ENCODE results near the gene CMYA5. TPM values are rescaled to one million over a fixed set of nuclear protein-coding genes. Genes with fewer than 3 reads are reported as not detected.
"Not testable (repeated sequence)": the region's sequence is repeated elsewhere in the genome, so short reads cannot be mapped to it uniquely, and the experiment has no call there.

The CMYA5 gene
- under 1 TPM; 0.20 to 0.29 TPM for total RNA-seq

DNA sequence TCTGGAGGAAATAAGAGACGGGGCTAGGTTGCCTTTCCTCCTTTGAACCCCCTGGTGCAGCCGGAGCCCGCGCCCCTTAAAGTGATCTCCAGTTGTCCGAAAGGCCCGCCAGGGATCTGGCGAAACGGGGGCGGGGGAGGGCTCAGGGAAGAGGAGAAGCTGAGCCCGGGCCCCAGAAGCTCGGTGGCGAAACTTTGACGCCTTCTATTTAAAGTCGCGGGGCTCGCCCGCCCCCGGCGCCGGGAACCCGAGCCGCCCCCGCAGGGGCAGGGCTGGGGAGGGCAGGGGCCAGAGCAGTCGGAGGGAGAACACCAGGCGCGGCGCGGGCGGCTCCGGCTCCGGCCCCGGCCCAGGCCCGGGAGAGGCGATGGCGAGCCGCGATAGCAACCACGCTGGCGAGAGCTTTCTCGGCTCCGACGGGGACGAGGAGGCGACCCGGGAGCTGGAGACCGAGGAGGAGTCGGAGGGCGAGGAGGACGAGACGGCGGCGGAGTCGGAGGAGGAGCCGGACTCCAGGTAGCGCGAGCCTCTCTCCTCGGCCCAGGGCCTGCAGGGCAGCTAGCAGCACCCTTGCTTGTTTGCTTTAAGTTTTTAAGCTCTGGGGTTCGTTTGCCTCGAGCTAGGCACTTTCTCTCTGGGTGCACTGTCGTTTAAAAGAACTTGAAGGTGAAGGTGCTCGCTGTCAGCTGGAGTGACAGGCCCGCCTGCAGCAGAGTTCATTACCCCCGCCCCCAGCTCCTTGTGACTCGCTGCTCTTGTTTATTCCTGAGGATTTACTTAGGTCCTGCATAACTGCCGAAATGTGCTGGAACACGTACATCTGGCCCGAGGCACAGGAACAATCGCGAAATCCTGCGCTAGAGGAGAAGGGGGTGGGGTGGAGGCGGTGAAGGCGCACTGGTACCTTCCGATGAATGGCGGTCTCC lies at the start of gene CMYA5:
CMYA5 (plus strand) TSS at position 296 of the 926 bp plus-strand sequence; CDS start at position 368, 72 bp downstream.
- peaks cover 45% of the 10 kb centered on the region for H3K36me3 Mint-ChIP-seq (ENCODE audit: low read depth)
- H3K27me3 Mint-ChIP-seq = no peaks in the 10 kb centered on the region
- no peak within 1 kb of the TSS for H3K27ac Mint-ChIP-seq
- POLR2A ChIA-PET = no interaction called here
- CTCF ChIA-PET = interaction anchor here (1.1 to 2.3 kb wide), 2 partner anchors 9 to 40 kb away, joined by 3 to 6 read pairs; no protein-coding TSS in a partner anchor
- H3K4me3 Mint-ChIP-seq = no peak within 1 kb of the TSS
- no peak for DNase-seq
- H3K4me1 Mint-ChIP-seq = peaks cover 12% of the 10 kb centered on the region
- H3K9me3 Mint-ChIP-seq = no peaks in the 10 kb centered on the region

DNA sequence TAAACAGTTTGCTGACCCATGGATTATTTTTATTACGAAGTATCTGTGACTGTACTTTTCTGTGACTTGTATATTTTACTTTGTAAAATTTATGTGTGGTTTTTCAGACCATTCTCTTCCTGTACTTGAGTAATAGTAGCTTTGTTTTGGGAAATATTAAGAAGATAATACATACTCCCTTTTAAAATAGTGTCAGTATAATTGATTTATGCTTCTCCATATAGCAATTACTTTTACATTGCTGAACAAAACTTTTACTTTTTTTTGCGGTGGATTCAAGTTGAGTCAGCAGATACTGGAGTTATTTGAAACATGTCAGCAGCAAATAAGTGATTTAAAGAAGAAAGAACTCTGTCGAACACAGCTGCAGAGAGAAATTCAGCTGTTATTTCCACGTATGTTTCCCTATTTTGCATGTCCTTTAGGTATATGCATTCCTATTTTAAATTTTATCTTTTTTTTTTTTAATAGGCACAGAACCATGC lies 49.0 kb upstream of the CMYA5 start:
- Mint-ChIP-seq H3K27ac (no peak overlapping the region), H3K36me3 (ENCODE audit: low read depth) (peaks cover 38% of the 10 kb centered on the region), H3K27me3 (no peaks in the 10 kb centered on the region), H3K9me3 (no peaks in the 10 kb centered on the region), H3K4me3 (no peak overlapping the region), H3K4me1 (peaks cover 14% of the 10 kb centered on the region)
- POLR2A ChIA-PET = no interaction called here
- CTCF ChIA-PET = no interaction called here
- DNase-seq = no peak

DNA sequence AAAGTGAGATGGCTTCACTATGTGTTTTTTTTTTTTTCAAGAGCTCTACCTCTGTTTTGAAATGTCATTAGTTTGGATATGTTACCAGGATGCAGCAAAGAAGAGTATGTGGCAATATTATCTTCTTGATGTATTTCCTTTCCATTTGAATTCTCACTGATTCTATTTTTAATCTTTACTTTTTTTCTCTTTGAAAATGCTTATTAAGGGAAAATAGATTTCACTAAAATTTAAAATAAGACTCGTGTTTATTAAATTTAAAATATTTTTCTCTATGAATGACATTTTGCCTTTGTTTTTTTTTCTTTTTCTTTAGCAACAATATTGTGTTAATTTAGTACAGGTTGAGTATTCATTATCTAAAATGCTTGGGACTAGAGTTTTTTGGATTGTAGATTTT lies 48.2 kb upstream of the CMYA5 start:
- POLR2A ChIA-PET = interaction anchor here (0.6 kb wide), 1 partner anchor 437 kb away, joined by 3 read pairs; no protein-coding TSS in a partner anchor
- Mint-ChIP-seq H3K36me3 (ENCODE audit: low read depth) (peaks cover 41% of the 10 kb centered on the region), H3K4me3 (no peak overlapping the region), H3K9me3 (no peaks in the 10 kb centered on the region), H3K27ac (no peak overlapping the region), H3K4me1 (peaks cover 14% of the 10 kb centered on the region), H3K27me3 (no peaks in the 10 kb centered on the region)
- CTCF ChIA-PET = no interaction called here
- DNase-seq = no peak

DNA sequence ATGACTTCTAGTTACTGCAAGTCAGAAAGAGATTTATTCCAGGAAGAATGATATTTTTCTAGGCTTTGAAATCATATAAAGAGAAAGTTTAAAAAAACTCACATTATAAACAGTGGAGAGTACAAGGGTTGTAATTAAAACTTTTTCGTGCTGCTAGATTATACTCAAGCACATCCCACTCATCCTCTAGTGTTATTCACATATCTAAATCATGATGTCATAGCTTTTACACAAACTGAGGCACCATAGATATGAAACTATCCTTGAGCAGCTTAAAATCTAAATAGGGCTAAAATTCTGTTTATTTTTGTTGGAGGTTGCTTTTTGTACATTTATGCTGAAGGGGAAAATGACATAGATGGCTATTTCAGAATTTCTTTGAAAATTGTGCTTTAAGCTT lies 47.4 kb upstream of the CMYA5 start:
- no peaks in the 10 kb centered on the region for H3K9me3 Mint-ChIP-seq
- peaks cover 14% of the 10 kb centered on the region for H3K4me1 Mint-ChIP-seq
- POLR2A ChIA-PET = no interaction called here
- CTCF ChIA-PET = interaction anchor here (0.8 to 1.0 kb wide), 2 partner anchors 12 to 215 kb away, joined by 3 read pairs; no protein-coding TSS in a partner anchor
- no peaks in the 10 kb centered on the region for H3K27me3 Mint-ChIP-seq
- H3K4me3 Mint-ChIP-seq = no peak overlapping the region
- peaks cover 40% of the 10 kb centered on the region for H3K36me3 Mint-ChIP-seq (ENCODE audit: low read depth)
- DNase-seq = no peak
- H3K27ac Mint-ChIP-seq = no peak overlapping the region

DNA sequence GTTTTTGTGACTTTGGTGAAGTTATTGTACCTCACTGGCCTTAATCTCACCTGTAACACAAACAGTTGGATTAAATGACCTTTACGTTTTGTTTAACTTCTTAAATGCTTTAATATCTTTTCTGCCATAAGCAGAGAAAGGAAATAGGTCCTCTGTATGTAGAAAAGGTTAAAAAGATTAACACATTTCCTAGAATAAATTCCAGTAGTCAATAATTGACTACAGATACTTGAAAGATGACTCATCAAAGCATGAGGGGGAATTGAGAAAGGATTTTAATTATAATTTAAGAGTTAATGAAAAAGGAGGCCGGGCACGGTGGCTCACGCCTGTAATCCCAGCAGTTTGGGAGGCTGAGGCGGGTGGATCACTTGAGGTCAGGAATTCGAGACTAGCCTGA lies 35.8 kb upstream of the CMYA5 start:
- H3K27ac Mint-ChIP-seq = no peak overlapping the region
- H3K4me1 Mint-ChIP-seq = no peaks in the 10 kb centered on the region
- H3K36me3 Mint-ChIP-seq (ENCODE audit: low read depth) = peaks cover 39% of the 10 kb centered on the region
- H3K9me3 Mint-ChIP-seq = no peaks in the 10 kb centered on the region
- ChIA-PET CTCF (interaction anchor here (0.9 to 1.1 kb wide), 2 partner anchors 12 to 161 kb away, joined by 3 read pairs; no protein-coding TSS in a partner anchor), POLR2A (no interaction called here)
- no peaks in the 10 kb centered on the region for H3K27me3 Mint-ChIP-seq
- no peak overlapping the region for H3K4me3 Mint-ChIP-seq
- no peak for DNase-seq

DNA sequence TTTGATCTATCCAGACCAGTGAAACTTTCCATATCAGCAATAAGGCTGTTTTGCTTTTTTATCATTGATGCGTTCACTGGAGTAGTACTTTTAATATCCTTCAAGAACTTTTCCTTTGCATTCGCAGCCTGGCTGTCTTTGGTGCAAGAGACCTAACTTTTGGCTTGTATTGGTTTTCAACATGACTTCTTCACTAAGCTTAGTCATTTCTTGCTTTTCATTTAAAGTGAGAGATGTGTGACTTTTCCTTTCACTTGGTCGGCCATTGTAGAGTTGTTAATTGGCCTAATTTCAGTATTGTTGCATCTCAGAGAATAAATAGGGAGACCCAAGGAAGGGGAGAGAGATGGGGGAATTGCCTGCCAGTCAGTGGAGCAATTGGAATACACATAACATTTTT lies 26.4 kb upstream of the CMYA5 start:
- Mint-ChIP-seq H3K27ac (no peak overlapping the region), H3K4me3 (no peak overlapping the region), H3K9me3 (peaks cover 8% of the 10 kb centered on the region), H3K36me3 (ENCODE audit: low read depth) (peaks cover 37% of the 10 kb centered on the region), H3K27me3 (no peaks in the 10 kb centered on the region), H3K4me1 (peaks cover 2% of the 10 kb centered on the region)
- CTCF ChIA-PET = interaction anchor here (1.0 to 1.1 kb wide), 2 partner anchors 9 to 28 kb away, joined by 3 to 6 read pairs; no protein-coding TSS in a partner anchor
- DNase-seq = no peak
- POLR2A ChIA-PET = interaction anchor here (0.5 kb wide), 1 partner anchor 100 kb away, joined by 3 read pairs; no protein-coding TSS in a partner anchor

- H3K27ac Mint-ChIP-seq = no peak overlapping the region
- CTCF ChIA-PET = no interaction called here
- peaks cover 2% of the 10 kb centered on the region for H3K4me1 Mint-ChIP-seq
- H3K36me3 Mint-ChIP-seq (ENCODE audit: low read depth) = peaks cover 29% of the 10 kb centered on the region
- no peaks in the 10 kb centered on the region for H3K27me3 Mint-ChIP-seq
- peaks cover 8% of the 10 kb centered on the region for H3K9me3 Mint-ChIP-seq
- POLR2A ChIA-PET = no interaction called here
- H3K4me3 Mint-ChIP-seq = no peak overlapping the region
- DNase-seq = no peak
These were observed 22.9 kb upstream of the CMYA5 start for GRCh38 chr5:79666758-79667157.

DNA sequence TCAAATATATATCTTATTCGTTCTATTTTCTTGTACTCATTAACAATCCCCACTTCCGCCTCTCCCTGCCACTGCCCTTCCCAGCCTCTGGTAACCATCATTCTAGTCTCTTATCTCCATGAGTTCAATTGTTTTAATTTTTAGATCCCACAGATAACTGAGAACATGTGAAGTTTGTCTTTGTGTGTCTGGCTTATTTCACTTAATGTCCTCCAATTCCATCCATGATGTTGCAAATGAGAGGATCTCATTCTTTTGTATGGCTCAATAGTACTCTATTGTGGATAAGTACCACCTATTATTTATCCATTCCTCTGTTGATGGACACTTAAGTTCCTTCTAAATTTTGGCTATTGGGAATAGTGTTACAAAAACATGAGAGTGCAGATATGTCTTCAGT lies 17.2 kb upstream of the CMYA5 start:
- no peak overlapping the region for H3K27ac Mint-ChIP-seq
- peaks cover 5% of the 10 kb centered on the region for H3K4me1 Mint-ChIP-seq
- ChIA-PET CTCF (no interaction called here), POLR2A (no interaction called here)
- H3K27me3 Mint-ChIP-seq = no peaks in the 10 kb centered on the region
- no peak overlapping the region for H3K4me3 Mint-ChIP-seq
- peaks cover 38% of the 10 kb centered on the region for H3K36me3 Mint-ChIP-seq (ENCODE audit: low read depth)
- no peak for DNase-seq
- no peaks in the 10 kb centered on the region for H3K9me3 Mint-ChIP-seq

- H3K4me3 Mint-ChIP-seq, H3K27me3 Mint-ChIP-seq, POLR2A ChIA-PET, H3K9me3 Mint-ChIP-seq, CTCF ChIA-PET, H3K27ac Mint-ChIP-seq, DNase-seq: not testable (repeated sequence)
- Mint-ChIP-seq H3K36me3 (ENCODE audit: low read depth) (peaks cover 41% of the 10 kb centered on the region), H3K4me1 (peaks cover 13% of the 10 kb centered on the region)
These were observed 13.3 kb upstream of the CMYA5 start for GRCh38 chr5:79676354-79676753.

DNA sequence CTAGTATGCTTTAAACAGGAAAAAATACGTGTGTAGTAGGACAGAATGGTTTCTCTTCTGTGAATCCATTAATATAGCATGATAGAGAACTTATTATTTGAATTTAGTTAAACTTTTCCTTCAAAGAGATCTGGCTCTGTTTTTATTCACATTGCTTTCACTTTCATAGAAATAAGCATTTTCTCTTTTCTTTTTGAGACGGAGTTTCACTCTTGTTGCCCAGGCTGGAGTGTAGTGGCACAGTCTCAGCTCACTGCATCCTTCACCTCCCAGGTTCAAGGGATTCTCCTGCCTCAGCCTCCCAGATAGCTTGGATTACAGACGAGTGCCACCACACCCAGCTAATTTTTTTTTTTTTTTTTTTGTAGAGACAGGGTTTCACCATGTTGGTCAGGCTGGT lies 7.5 kb upstream of the CMYA5 start:
- H3K9me3 Mint-ChIP-seq, H3K27me3 Mint-ChIP-seq, POLR2A ChIA-PET, CTCF ChIA-PET: not testable (repeated sequence)
- Mint-ChIP-seq H3K4me3 (peak overlapping the region; percentile 12), H3K36me3 (ENCODE audit: low read depth) (peaks cover 48% of the 10 kb centered on the region), H3K4me1 (peaks cover 36% of the 10 kb centered on the region), H3K27ac (peak overlapping the region; percentile 60)
- peak; percentile 19 for DNase-seq

DNA sequence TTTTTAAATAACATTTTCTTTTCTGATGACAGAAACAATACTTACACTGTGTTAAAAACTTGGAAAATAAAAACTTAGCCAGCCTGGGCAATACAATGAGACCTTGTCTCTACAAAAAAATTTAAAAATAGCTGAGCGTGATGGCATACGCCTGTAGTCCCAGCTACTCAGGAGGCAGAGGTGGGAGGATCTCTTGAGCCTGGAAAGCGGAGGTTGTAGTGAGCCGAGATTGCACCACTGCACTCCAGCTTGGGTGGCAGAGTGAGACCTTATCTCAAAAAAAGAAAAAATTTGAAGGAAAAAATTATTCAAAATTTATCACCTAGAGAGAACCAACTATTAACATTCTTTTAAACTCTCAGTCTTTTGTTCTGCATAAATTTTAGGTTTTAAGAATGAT lies 4.9 kb upstream of the CMYA5 start:
- no peak for DNase-seq
- no peak overlapping the region for H3K4me3 Mint-ChIP-seq
- H3K9me3 Mint-ChIP-seq = no peaks in the 10 kb centered on the region
- no peaks in the 10 kb centered on the region for H3K27me3 Mint-ChIP-seq
- ChIA-PET POLR2A (no interaction called here), CTCF (interaction anchor here (1.3 kb wide), 1 partner anchor 45 kb away, joined by 3 read pairs; no protein-coding TSS in a partner anchor)
- peaks cover 66% of the 10 kb centered on the region for H3K36me3 Mint-ChIP-seq (ENCODE audit: low read depth)
- peaks cover 36% of the 10 kb centered on the region for H3K4me1 Mint-ChIP-seq
- peak overlapping the region; percentile 50 for H3K27ac Mint-ChIP-seq

- Mint-ChIP-seq H3K4me1 (peaks cover 33% of the 10 kb centered on the region), H3K27ac (peak overlapping the region; percentile 76), H3K4me3 (no peak overlapping the region), H3K27me3 (no peaks in the 10 kb centered on the region), H3K9me3 (no peaks in the 10 kb centered on the region), H3K36me3 (ENCODE audit: low read depth) (peaks cover 68% of the 10 kb centered on the region)
- ChIA-PET POLR2A (no interaction called here), CTCF (interaction anchor here (0.6 kb wide), 1 partner anchor 132 kb away, joined by 3 read pairs; no protein-coding TSS in a partner anchor)
- DNase-seq = no peak
These were observed 4.0 kb upstream of the CMYA5 start for GRCh38 chr5:79685627-79686026.

- POLR2A ChIA-PET = no interaction called here
- DNase-seq = no peak
- Mint-ChIP-seq H3K9me3 (no peaks in the 10 kb centered on the region), H3K27ac (no peak overlapping the region), H3K36me3 (ENCODE audit: low read depth) (peaks cover 61% of the 10 kb centered on the region), H3K4me3 (no peak overlapping the region), H3K4me1 (peaks cover 24% of the 10 kb centered on the region), H3K27me3 (no peaks in the 10 kb centered on the region)
- CTCF ChIA-PET = no interaction called here
These were observed 2.8 kb upstream of the CMYA5 start for GRCh38 chr5:79686799-79687198.

All from activated CD4-positive, alpha-beta T cell treated with anti-CD3 and anti-CD28 coated beads, Interleukin-2, amount 10 ng/mL, durations not matched to agents 7 days and 5 days (primary cell).